GM23338 (cell line): ENCODE results near the gene ADAT2. TPM values are rescaled to one million over a fixed set of nuclear protein-coding genes. Genes with fewer than 3 reads are reported as not detected.

Experiments used
- ATAC-seq: fragments of 200-7000 bp; cut with Tn5 transposase; 3 replicates; pipeline ENCODE4 v1.9.1; 2020
- DNase-seq: peaks from one replicate; pipeline ENCODE4 v3.0.0-alpha.2; 2015; ENCODE audit warnings: low spot score
- H2AFZ ChIP-seq: fragments of 200-600 bp; sonication (generic); 2 replicates; pipeline ENCODE4 v1.8.0; 2016; ENCODE audit warnings: antibody characterized with exemption, mild to moderate bottlenecking, moderate library complexity
- H3F3A ChIP-seq: fragments of 200-600 bp; sonication (generic); replicated peaks from 2 replicates; pipeline ENCODE4 v1.8.0; 2017; ENCODE audit warnings: antibody characterized with exemption, mixed run types, low read depth
- H3K27ac ChIP-seq: fragments of 200-600 bp; sonication (generic); 2 replicates; pipeline ENCODE4 v1.6.1; 2016; ENCODE audit warnings: low read depth
- H3K27me3 ChIP-seq: fragments of 200-600 bp; sonication (generic); 2 replicates; pipeline ENCODE4 v1.8.0; 2016; ENCODE audit warnings: mild to moderate bottlenecking, mixed run types, moderate library complexity; ENCODE audit not compliant: insufficient read depth
- H3K36me3 ChIP-seq: fragments of 200-600 bp; sonication (generic); 2 replicates; pipeline ENCODE4 v1.8.0; 2016; ENCODE audit warnings: mild to moderate bottlenecking; ENCODE audit not compliant: insufficient read depth
- H3K4me1 ChIP-seq: fragments of 200-600 bp; sonication (generic); 2 replicates; pipeline ENCODE4 v1.8.0; 2016; ENCODE audit warnings: mild to moderate bottlenecking, moderate library complexity; ENCODE audit not compliant: insufficient read depth
- H3K4me2 ChIP-seq: fragments of 200-600 bp; sonication (generic); 2 replicates; pipeline ENCODE4 v1.7.1; 2017; ENCODE audit warnings: mixed run types
- H3K4me3 ChIP-seq: fragments of 200-600 bp; sonication (generic); 2 replicates; pipeline ENCODE4 v1.6.1; 2016; ENCODE audit warnings: mixed run types
- H3K79me2 ChIP-seq: fragments of 200-600 bp; sonication (generic); replicated peaks from 2 replicates; pipeline ENCODE4 v1.8.0; 2017; ENCODE audit warnings: mild to moderate bottlenecking; ENCODE audit not compliant: insufficient read depth
- H3K9me2 ChIP-seq: fragments of 200-600 bp; sonication (generic); 2 replicates; pipeline ENCODE4 v1.8.0; 2017; ENCODE audit not compliant: insufficient read depth
- H4K20me1 ChIP-seq: fragments of 200-600 bp; sonication (generic); replicated peaks from 2 replicates; pipeline ENCODE4 v1.8.0; 2017; ENCODE audit warnings: mild to moderate bottlenecking; ENCODE audit not compliant: insufficient read depth
- H3K27ac Mint-ChIP-seq: 2 replicates; pipeline ENCODE4 v1.8.0; 2020; ENCODE audit warnings: inconsistent platforms, mild to moderate bottlenecking, moderate library complexity, mixed read lengths
- H3K27me3 Mint-ChIP-seq: 3 replicates; pipeline ENCODE4 v1.8.0; 2022; ENCODE audit warnings: low read depth, mild to moderate bottlenecking, moderate library complexity, mixed read lengths, inconsistent platforms; ENCODE audit not compliant: insufficient read depth, poor library complexity
- H3K36me3 Mint-ChIP-seq: 3 replicates; pipeline ENCODE4 v1.8.0; 2021; ENCODE audit warnings: low read depth, mild to moderate bottlenecking, inconsistent platforms, moderate library complexity, mixed read lengths
- H3K4me1 Mint-ChIP-seq: 3 replicates; pipeline ENCODE4 v1.8.0; 2020; ENCODE audit warnings: mild to moderate bottlenecking, inconsistent platforms, mixed read lengths
- H3K4me3 Mint-ChIP-seq: 3 replicates; pipeline ENCODE4 v1.8.0; 2021; ENCODE audit warnings: moderate library complexity, mild to moderate bottlenecking, inconsistent platforms, mixed read lengths
- H3K9me3 Mint-ChIP-seq: 3 replicates; pipeline ENCODE4 v1.8.0; 2020; ENCODE audit warnings: moderate library complexity, mild to moderate bottlenecking, inconsistent platforms, mixed read lengths
- CREB1 ChIP-seq: fragments of 250-450 bp; sonication (Bioruptor Pico); IDR thresholded peaks from 2 replicates; pipeline ENCODE4 v1.5.0; 2020; ENCODE audit warnings: low read depth, mild to moderate bottlenecking, moderate library complexity
- CTCF ChIP-seq, 2 experiments: fragments of 200-600 bp in 1 of 2; sonication (generic) in 1 of 2; conservative IDR thresholded peaks; 2 replicates each; pipeline versions ENCODE4 v1.5.1 to v1.6.1; 2016 to 2017; ENCODE audit warnings: antibody characterized with exemption in 2 of 2, low read depth in 2 of 2, mild to moderate bottlenecking in 2 of 2, moderate library complexity in 1 of 2
- ETS1 ChIP-seq: IDR thresholded peaks from 2 replicates; pipeline ENCODE4 v1.6.1; 2016; ENCODE audit warnings: antibody characterized with exemption
- EZH2 ChIP-seq: fragments of 200-600 bp; sonication (generic); IDR thresholded peaks from one replicate; pipeline ENCODE4 v1.8.0; 2017; ENCODE audit warnings: antibody characterized with exemption, mild to moderate bottlenecking, low read depth; ENCODE audit not compliant: unreplicated experiment
- EZH2phosphoT487 ChIP-seq: fragments of 200-600 bp; sonication (generic); IDR thresholded peaks from one replicate; pipeline ENCODE4 v1.8.1; 2018; ENCODE audit warnings: antibody characterized with exemption; ENCODE audit not compliant: unreplicated experiment
- NANOG ChIP-seq: IDR thresholded peaks from 2 replicates; pipeline ENCODE4 v1.6.1; 2016; ENCODE audit warnings: antibody characterized with exemption, borderline replicate concordance
- REST ChIP-seq: IDR thresholded peaks from one replicate; pipeline ENCODE4 v1.6.1; 2018; ENCODE audit warnings: antibody characterized with exemption; ENCODE audit not compliant: unreplicated experiment
- STAT1 ChIP-seq: IDR thresholded peaks from one replicate; pipeline ENCODE4 v1.6.1; 2016; ENCODE audit warnings: antibody characterized with exemption; ENCODE audit not compliant: unreplicated experiment
- ZNF114 ChIP-seq: fragments of 250-450 bp; sonication (Bioruptor Pico); IDR thresholded peaks from 2 replicates; pipeline ENCODE4 v1.5.0; 2020; ENCODE audit warnings: mild to moderate bottlenecking, moderate library complexity
- polyA plus RNA-seq: library from polyadenylated mRNA; unstranded; fragments of >200 nt; fragmentation: Nextera tagmentation; extraction: Ambion mirVana; gene quantifications from 2 replicates; pipeline ENCODE4 v1.2.1, GENCODE V29; 2016
- total RNA-seq: library from RNA; depleted of rRNA; stranded (reverse); fragments of >200 nt; shearing (Covaris generic); gene quantifications from 2 replicates; pipeline ENCODE4 v1.2.3, GENCODE V29; 2014

The ADAT2 gene
- total and polyA plus RNA-seq, 2 experiments from 2014 or later = 7.4 to 13.7 TPM

- no peaks in the 10 kb centered on the region for H3K4me1 ChIP-seq
- H3F3A ChIP-seq = no peaks in the 10 kb centered on the region
- TF ChIP-seq EZH2phosphoT487 (no peak), EZH2 (no peak), STAT1 (no peak), CTCF (conservative IDR thresholded peaks at IDR 0.05; ENCODE audit: low read depth in 2 of 2) (no peak), NANOG (no peak), CREB1 (CRISPR knock-in tag) (no peak), REST (no peak), ZNF114 (CRISPR knock-in tag) (no peak), ETS1 (no peak)
- H3K9me3 Mint-ChIP-seq = no peaks in the 10 kb centered on the region; the same call in 2 of the 3 replicates
- peaks cover 4% of the 10 kb centered on the region for H3K27me3 Mint-ChIP-seq
- peaks cover 10% of the 10 kb centered on the region; the same call in 1 of the 2 replicates for H3K9me2 ChIP-seq
- H3K4me1 Mint-ChIP-seq = no peaks in the 10 kb centered on the region
- no peaks in the 10 kb centered on the region; the same call in 1 of the 2 replicates for H3K36me3 ChIP-seq
- no peak overlapping the region for H3K4me3 ChIP-seq
- no peak for DNase-seq
- H4K20me1 ChIP-seq = no peaks in the 10 kb centered on the region
- H3K27ac Mint-ChIP-seq = no peak overlapping the region
- no peak overlapping the region for H3K27ac ChIP-seq
- no peak overlapping the region for H3K4me2 ChIP-seq
- ATAC-seq = no peak
- H3K36me3 Mint-ChIP-seq = no peaks in the 10 kb centered on the region
- no peak overlapping the region for H3K4me3 Mint-ChIP-seq
- H3K79me2 ChIP-seq = no peaks in the 10 kb centered on the region
- no peak overlapping the region for H2AFZ ChIP-seq
- H3K27me3 ChIP-seq = no peaks in the 10 kb centered on the region
These were observed 73.6 kb downstream of the ADAT2 start for GRCh38 chr6:143376861-143377260.

- H3K4me3 Mint-ChIP-seq = no peak overlapping the region
- H3F3A ChIP-seq = no peaks in the 10 kb centered on the region
- no peaks in the 10 kb centered on the region for H3K36me3 Mint-ChIP-seq
- no peaks in the 10 kb centered on the region for H3K4me1 Mint-ChIP-seq
- no peaks in the 10 kb centered on the region for H4K20me1 ChIP-seq
- H3K9me2 ChIP-seq = peaks cover 10% of the 10 kb centered on the region; the same call in 1 of the 2 replicates
- H3K27me3 ChIP-seq = no peaks in the 10 kb centered on the region
- no peak overlapping the region for H3K4me2 ChIP-seq
- H3K79me2 ChIP-seq = no peaks in the 10 kb centered on the region
- H2AFZ ChIP-seq = no peak overlapping the region
- ATAC-seq (no peak), DNase-seq (no peak)
- peaks cover 4% of the 10 kb centered on the region for H3K27me3 Mint-ChIP-seq
- no peak overlapping the region for H3K27ac ChIP-seq
- H3K36me3 ChIP-seq = no peaks in the 10 kb centered on the region; the same call in 1 of the 2 replicates
- H3K27ac Mint-ChIP-seq = no peak overlapping the region
- TF ChIP-seq STAT1 = no peak
- no peaks in the 10 kb centered on the region; the same call in 2 of the 3 replicates for H3K9me3 Mint-ChIP-seq
- H3K4me1 ChIP-seq = no peaks in the 10 kb centered on the region
- H3K4me3 ChIP-seq = no peak overlapping the region
These were observed 74.1 kb downstream of the ADAT2 start for GRCh38 chr6:143376375-143376774.
